ENCODE data around the gene SSX4B. TPM values are rescaled to one million over a fixed set of nuclear protein-coding genes. Genes with fewer than 3 reads are reported as not detected.
"Not testable (repeated sequence)": the region's sequence is repeated elsewhere in the genome, so short reads cannot be mapped to it uniquely, and the experiment has no call there.

The SSX4B gene, protein sequence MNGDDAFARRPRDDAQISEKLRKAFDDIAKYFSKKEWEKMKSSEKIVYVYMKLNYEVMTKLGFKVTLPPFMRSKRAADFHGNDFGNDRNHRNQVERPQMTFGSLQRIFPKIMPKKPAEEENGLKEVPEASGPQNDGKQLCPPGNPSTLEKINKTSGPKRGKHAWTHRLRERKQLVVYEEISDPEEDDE
- total RNA-seq (not detected), polyA plus RNA-seq (not detected)

DNA sequence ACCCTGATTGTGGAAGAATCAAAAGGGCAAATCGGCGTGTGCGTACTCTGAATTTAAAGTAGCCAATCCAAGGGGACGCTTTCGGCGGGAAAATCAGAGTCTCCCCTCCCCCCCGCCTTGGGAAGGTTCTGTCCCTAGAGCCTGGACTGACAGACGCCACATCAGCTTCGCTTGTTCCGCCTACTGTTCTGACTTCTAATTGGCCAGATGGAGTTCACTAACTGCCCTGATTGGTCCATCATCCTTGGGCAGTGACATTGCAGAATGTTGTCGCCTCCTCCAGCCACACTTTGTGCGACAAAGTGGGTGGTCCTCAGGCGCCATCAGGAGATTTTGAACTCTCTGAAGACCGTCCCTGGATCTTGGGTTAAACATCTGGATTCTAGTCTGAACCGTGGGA lies at the start of gene SSX4B:
SSX4B (minus strand) TSS at position 101 of the 400 bp plus-strand sequence. CDS start 588 bp downstream, outside the sequence.
- H3K27ac ChIP-seq; H3K27me3 ChIP-seq; H3K9me3 ChIP-seq; H3K4me1 ChIP-seq; FAIRE-seq; H3K36me3 ChIP-seq; intact Hi-C loops (cut with DNase I); ATAC-seq; DNase-seq; H3K4me3 ChIP-seq: not testable (repeated sequence)
- WGBS, 2 donors, result no CpG with 5 or more reads among the region's 15 CpGs

- FAIRE-seq, result no peak
- H3K4me3 ChIP-seq, result no peak overlapping the region
- ATAC-seq, result no peak
- WGBS, 2 donors, result 81 to 87% methylated on average over 11 of the region's 11 CpGs
- TF ChIP-seq, protein P1, sequence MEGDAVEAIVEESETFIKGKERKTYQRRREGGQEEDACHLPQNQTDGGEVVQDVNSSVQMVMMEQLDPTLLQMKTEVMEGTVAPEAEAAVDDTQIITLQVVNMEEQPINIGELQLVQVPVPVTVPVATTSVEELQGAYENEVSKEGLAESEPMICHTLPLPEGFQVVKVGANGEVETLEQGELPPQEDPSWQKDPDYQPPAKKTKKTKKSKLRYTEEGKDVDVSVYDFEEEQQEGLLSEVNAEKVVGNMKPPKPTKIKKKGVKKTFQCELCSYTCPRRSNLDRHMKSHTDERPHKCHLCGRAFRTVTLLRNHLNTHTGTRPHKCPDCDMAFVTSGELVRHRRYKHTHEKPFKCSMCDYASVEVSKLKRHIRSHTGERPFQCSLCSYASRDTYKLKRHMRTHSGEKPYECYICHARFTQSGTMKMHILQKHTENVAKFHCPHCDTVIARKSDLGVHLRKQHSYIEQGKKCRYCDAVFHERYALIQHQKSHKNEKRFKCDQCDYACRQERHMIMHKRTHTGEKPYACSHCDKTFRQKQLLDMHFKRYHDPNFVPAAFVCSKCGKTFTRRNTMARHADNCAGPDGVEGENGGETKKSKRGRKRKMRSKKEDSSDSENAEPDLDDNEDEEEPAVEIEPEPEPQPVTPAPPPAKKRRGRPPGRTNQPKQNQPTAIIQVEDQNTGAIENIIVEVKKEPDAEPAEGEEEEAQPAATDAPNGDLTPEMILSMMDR (IDR thresholded peaks at IDR 0.05), result no peak
- no peaks in the 10 kb centered on the region for H3K36me3 ChIP-seq
- no peaks in the 10 kb centered on the region for H3K27me3 ChIP-seq
- intact Hi-C loops (cut with DNase I), result no loop called here
- no peak overlapping the region for H3K27ac ChIP-seq
- H3K4me1 ChIP-seq, result no peaks in the 10 kb centered on the region
- no peaks in the 10 kb centered on the region for H3K9me3 ChIP-seq
- no peak for DNase-seq
Measured at GRCh38 chrX:48460606-48461005, 48.8 kb upstream of the SSX4B start.

- Histone ChIP-seq H3K4me1 (no peaks in the 10 kb centered on the region), H3K27me3 (no peaks in the 10 kb centered on the region), H3K36me3 (no peaks in the 10 kb centered on the region), H3K9me3 (no peaks in the 10 kb centered on the region), H3K4me3 (no peak overlapping the region), H3K27ac (no peak overlapping the region)
- WGBS, 2 donors, result 85 to 95% methylated on average over 3 of the region's 3 CpGs
- intact Hi-C loops (cut with DNase I), result no loop called here
- DNase-seq, result no peak
- no peak for FAIRE-seq
- no peak for ATAC-seq
- TF ChIP-seq, protein P1 (IDR thresholded peaks at IDR 0.05), result no peak
Measured at GRCh38 chrX:48460031-48460430, 48.3 kb upstream of the SSX4B start.

DNA sequence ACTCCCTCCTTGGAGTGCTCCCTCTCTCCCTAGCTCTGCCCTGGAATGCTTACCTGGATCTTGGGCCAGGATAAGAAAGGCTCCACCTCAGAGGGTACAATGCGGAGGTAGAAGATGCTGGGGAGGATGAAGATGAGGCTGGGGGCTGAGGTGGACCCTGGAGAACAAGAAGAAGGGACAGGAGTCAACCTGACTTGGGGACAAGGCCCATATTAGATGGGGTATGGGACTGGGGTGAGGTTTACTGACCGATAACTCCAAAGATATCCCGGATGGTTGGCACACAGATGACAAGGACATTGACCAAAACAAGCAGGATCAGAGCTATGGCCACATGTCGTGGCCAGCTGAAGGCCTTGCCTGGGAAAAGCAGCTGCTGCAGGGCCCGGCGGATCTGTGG lies 47.7 kb upstream of the SSX4B start:
- H3K27me3 ChIP-seq, result no peaks in the 10 kb centered on the region
- ATAC-seq (no peak), DNase-seq (no peak), FAIRE-seq (no peak)
- no peaks in the 10 kb centered on the region for H3K9me3 ChIP-seq
- intact Hi-C loops (cut with DNase I), result no loop called here
- H3K4me1 ChIP-seq, result no peaks in the 10 kb centered on the region
- H3K36me3 ChIP-seq, result no peaks in the 10 kb centered on the region
- TF ChIP-seq, protein P1 (IDR thresholded peaks at IDR 0.05), result no peak
- H3K27ac ChIP-seq, result no peak overlapping the region
- no peak overlapping the region for H3K4me3 ChIP-seq
- 55 to 64% methylated on average over 6 of the region's 6 CpGs for WGBS, 2 donors

DNA sequence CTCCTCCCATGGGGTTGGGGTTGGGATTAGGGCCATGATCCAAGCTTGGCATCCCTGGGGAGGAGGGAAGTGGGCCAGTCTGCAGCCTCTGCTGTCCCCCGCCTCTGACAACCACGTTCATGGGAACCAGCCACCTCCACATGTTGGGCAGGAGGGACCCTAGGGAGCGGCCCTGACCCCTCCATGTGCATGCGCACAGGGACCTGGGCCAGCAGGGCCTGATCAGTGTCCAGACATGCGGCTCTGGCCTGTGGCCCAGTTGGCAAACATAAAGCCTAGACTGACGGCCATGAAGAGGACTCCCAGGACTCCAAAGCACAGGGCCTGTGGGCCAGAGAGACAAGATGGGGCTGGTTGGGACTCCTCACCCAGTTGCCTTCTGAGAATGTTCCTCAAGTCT lies 47.0 kb upstream of the SSX4B start:
- Histone ChIP-seq H3K4me1 (no peaks in the 10 kb centered on the region), H3K27ac (no peak overlapping the region), H3K4me3 (no peak overlapping the region), H3K9me3 (no peaks in the 10 kb centered on the region), H3K36me3 (no peaks in the 10 kb centered on the region), H3K27me3 (no peaks in the 10 kb centered on the region)
- TF ChIP-seq, protein P1 (IDR thresholded peaks at IDR 0.05), result no peak
- ATAC-seq, result peak; percentile 46 to 73 (median 61)
- intact Hi-C loops (cut with DNase I), result no loop called here
- FAIRE-seq, result no peak
- 46 to 50% methylated on average over 6 of the region's 6 CpGs for WGBS, 2 donors
- peak in 1 of 6 donors; percentile 53 for DNase-seq

Measured in pancreas (tissue), 10 donors.